ENCODE results near the gene ADARB2.

ADARB2 gene

GRCh38 chr10:1578392-1579140 lies 158.8 kb downstream of the ADARB2 start:
- TF ChIP-seq FOXP2 (optimal IDR thresholded peaks at IDR 0.05; ENCODE audit: borderline replicate concordance, extremely low read depth, extremely low read length, insufficient read depth) (no peak), TAF1 (IDR thresholded peaks at IDR 0.05; ENCODE audit: borderline replicate concordance, insufficient read depth, low read length) (no peak), SIN3A (IDR thresholded peaks at IDR 0.05; ENCODE audit: borderline replicate concordance, insufficient read depth, low read length) (no peak), POLR2AphosphoS5 (IDR thresholded peaks at IDR 0.05; ENCODE audit: low read depth, low read length) (no peak), REST (IDR thresholded peaks at IDR 0.05; ENCODE audit: insufficient read depth in 1 of 2, low read depth in 2 of 2, low read length in 2 of 2) (no peak)

GRCh38 chr10:1577945-1578344 lies 159.4 kb downstream of the ADARB2 start:
- TF ChIP-seq SIN3A (IDR thresholded peaks at IDR 0.05; ENCODE audit: borderline replicate concordance, insufficient read depth, low read length) (no peak), POLR2AphosphoS5 (IDR thresholded peaks at IDR 0.05; ENCODE audit: low read depth, low read length) (no peak), TAF1 (IDR thresholded peaks at IDR 0.05; ENCODE audit: borderline replicate concordance, insufficient read depth, low read length) (no peak), FOXP2 (optimal IDR thresholded peaks at IDR 0.05; ENCODE audit: borderline replicate concordance, extremely low read depth, extremely low read length, insufficient read depth) (no peak), REST (IDR thresholded peaks at IDR 0.05; ENCODE audit: insufficient read depth in 1 of 2, low read depth in 2 of 2, low read length in 2 of 2) (no peak)

GRCh38 chr10:1577373-1577770 lies 160.0 kb downstream of the ADARB2 start:
- TF ChIP-seq FOXP2 (optimal IDR thresholded peaks at IDR 0.05; ENCODE audit: borderline replicate concordance, extremely low read depth, extremely low read length, insufficient read depth) = no peak
- no peak for TF ChIP-seq POLR2AphosphoS5 (IDR thresholded peaks at IDR 0.05; ENCODE audit: low read depth, low read length)
- TF ChIP-seq REST (IDR thresholded peaks at IDR 0.05; ENCODE audit: insufficient read depth in 1 of 2, low read depth in 2 of 2, low read length in 2 of 2) = no peak
- no peak for TF ChIP-seq SIN3A (IDR thresholded peaks at IDR 0.05; ENCODE audit: borderline replicate concordance, insufficient read depth, low read length)
- TF ChIP-seq TAF1 (IDR thresholded peaks at IDR 0.05; ENCODE audit: borderline replicate concordance, insufficient read depth, low read length) = no peak

GRCh38 chr10:1576467-1577372 lies 160.6 kb downstream of the ADARB2 start:
- TF ChIP-seq SIN3A (IDR thresholded peaks at IDR 0.05; ENCODE audit: borderline replicate concordance, insufficient read depth, low read length) = no peak
- no peak for TF ChIP-seq POLR2AphosphoS5 (IDR thresholded peaks at IDR 0.05; ENCODE audit: low read depth, low read length)
- TF ChIP-seq FOXP2 (optimal IDR thresholded peaks at IDR 0.05; ENCODE audit: borderline replicate concordance, extremely low read depth, extremely low read length, insufficient read depth) = no peak
- no peak for TF ChIP-seq REST (IDR thresholded peaks at IDR 0.05; ENCODE audit: insufficient read depth in 1 of 2, low read depth in 2 of 2, low read length in 2 of 2)
- TF ChIP-seq TAF1 (IDR thresholded peaks at IDR 0.05; ENCODE audit: borderline replicate concordance, insufficient read depth, low read length) = no peak
